DND-41 (cell line): Measurements from ENCODE around the gene RAB3GAP2.
"Not testable (repeated sequence)": the region's sequence is repeated elsewhere in the genome, so short reads cannot be mapped to it uniquely, and the experiment has no call there.

ENCODE experiments used
- EZH2 ChIP-seq: IDR thresholded peaks from 3 replicates; pipeline ENCODE4 v1.6.1; 2012; ENCODE audit warnings: borderline replicate concordance, low read depth, mild to moderate bottlenecking, moderate library complexity, low read length, inconsistent platforms; ENCODE audit not compliant: severe bottlenecking
- TF ChIP-seq, protein P1 (sequence below): IDR thresholded peaks from 2 replicates; pipeline ENCODE4 v1.5.1; 2012; ENCODE audit warnings: borderline replicate concordance, low read length, moderate library complexity, mild to moderate bottlenecking; ENCODE audit not compliant: poor library complexity, severe bottlenecking; ENCODE audit errors: extremely low read depth

DNA sequence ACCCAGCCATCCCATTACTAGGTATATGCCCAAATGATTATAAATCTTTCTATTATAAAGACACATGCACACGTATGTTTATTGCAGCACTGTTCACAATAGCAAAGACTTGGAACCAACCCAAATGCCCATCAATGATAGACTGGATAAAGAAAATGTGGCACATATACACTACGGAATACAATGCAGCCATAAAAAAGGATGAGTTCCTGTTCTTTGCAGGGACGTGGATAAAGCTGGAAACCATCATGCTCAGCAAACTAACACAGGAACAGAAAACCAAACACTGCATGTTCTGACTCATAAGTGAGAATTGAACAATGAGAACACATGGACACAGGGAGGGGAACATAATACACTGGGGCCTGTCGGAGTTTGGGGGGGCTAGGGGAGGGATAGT, 37.9 kb upstream of the RAB3GAP2 start:
- TF ChIP-seq, protein P1, sequence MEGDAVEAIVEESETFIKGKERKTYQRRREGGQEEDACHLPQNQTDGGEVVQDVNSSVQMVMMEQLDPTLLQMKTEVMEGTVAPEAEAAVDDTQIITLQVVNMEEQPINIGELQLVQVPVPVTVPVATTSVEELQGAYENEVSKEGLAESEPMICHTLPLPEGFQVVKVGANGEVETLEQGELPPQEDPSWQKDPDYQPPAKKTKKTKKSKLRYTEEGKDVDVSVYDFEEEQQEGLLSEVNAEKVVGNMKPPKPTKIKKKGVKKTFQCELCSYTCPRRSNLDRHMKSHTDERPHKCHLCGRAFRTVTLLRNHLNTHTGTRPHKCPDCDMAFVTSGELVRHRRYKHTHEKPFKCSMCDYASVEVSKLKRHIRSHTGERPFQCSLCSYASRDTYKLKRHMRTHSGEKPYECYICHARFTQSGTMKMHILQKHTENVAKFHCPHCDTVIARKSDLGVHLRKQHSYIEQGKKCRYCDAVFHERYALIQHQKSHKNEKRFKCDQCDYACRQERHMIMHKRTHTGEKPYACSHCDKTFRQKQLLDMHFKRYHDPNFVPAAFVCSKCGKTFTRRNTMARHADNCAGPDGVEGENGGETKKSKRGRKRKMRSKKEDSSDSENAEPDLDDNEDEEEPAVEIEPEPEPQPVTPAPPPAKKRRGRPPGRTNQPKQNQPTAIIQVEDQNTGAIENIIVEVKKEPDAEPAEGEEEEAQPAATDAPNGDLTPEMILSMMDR, result not testable (repeated sequence)
- TF ChIP-seq EZH2, result not testable (repeated sequence)
